Gastroesophageal sphincter (tissue), 4 donors: ENCODE measurements around the gene RALGPS1. TPM values are rescaled to one million over a fixed set of nuclear protein-coding genes. Genes with fewer than 3 reads are reported as not detected.

Experiments
- ATAC-seq: fragments of 150-250 bp; one replicate; pipeline ENCODE4 v1.9.1; 2016; ENCODE audit warnings: mild to moderate bottlenecking, moderate library complexity
- H3K27ac ChIP-seq, 4 donors: fragments of 200-600 bp; sonication (generic) in 3 of 4; 1 replicate in 3 of 4; 2 replicates in 1 of 4; pipeline ENCODE4 v1.5.1; 2016 to 2019
- H3K27me3 ChIP-seq: fragments of 200-600 bp; sonication (generic); one replicate; pipeline ENCODE4 v1.5.1; 2019
- H3K36me3 ChIP-seq, 2 donors: fragments of 200-600 bp; sonication (generic); one replicate each; pipeline ENCODE4 v1.5.1; 2019; ENCODE audit warnings: control low read depth in 1 of 2
- H3K4me1 ChIP-seq, 3 donors: fragments of 200-600 bp; sonication (generic); 1 replicate in 2 of 3; 2 replicates in 1 of 3; pipeline ENCODE4 v1.5.1; 2016 to 2019; ENCODE audit warnings: control low read depth in 2 of 3
- H3K4me3 ChIP-seq, 2 donors: fragments of 200-600 bp; sonication (generic); one replicate each; pipeline ENCODE4 v1.5.1; 2019; ENCODE audit warnings: mild to moderate bottlenecking in 1 of 2, moderate library complexity in 1 of 2
- H3K9me3 ChIP-seq, 3 donors: fragments of 200-600 bp; sonication (generic); one replicate each; pipeline ENCODE4 v1.5.1; 2017 to 2019; ENCODE audit warnings: control low read depth in 2 of 3
- CTCF ChIP-seq, 4 experiments: fragments of 200-600 bp in 2 of 4; fragments of 450-650 bp in 2 of 4; sonication (generic) in 1 of 4; IDR thresholded peaks; one replicate each; pipeline ENCODE4 v1.5.1; 2017 to 2019; ENCODE audit warnings: antibody characterized with exemption in 4 of 4, mild to moderate bottlenecking in 2 of 4, moderate library complexity in 2 of 4
- EP300 ChIP-seq: sonication (generic); formaldehyde crosslinking; IDR thresholded peaks from one replicate; pipeline ENCODE4 v1.6.1; 2017; ENCODE audit warnings: antibody characterized with exemption, mild to moderate bottlenecking
- POLR2A ChIP-seq, 2 donors: fragments of 450-650 bp; IDR thresholded peaks; one replicate each; pipeline ENCODE4 v1.6.1; 2017; ENCODE audit warnings: antibody characterized with exemption in 2 of 2, mild to moderate bottlenecking in 2 of 2, moderate library complexity in 1 of 2
- POLR2AphosphoS5 ChIP-seq: sonication (generic); formaldehyde crosslinking; IDR thresholded peaks from one replicate; pipeline ENCODE4 v1.6.1; 2017; ENCODE audit warnings: antibody characterized with exemption
- WGBS, 2 donors: methylation state at CpG; one replicate each; pipeline ENCODE4 v1.1.5; 2018; ENCODE audit warnings: low coverage in 1 of 2; 5-methylcytosine and 5-hydroxymethylcytosine counted together
- total RNA-seq, 4 donors: library from RNA; depleted of rRNA; stranded (reverse); fragments of >200 nt; gene quantifications; one replicate each; pipeline ENCODE4 v1.1.0, GENCODE V29; 2016

The RALGPS1 gene
- total RNA-seq, 4 donors from 2014 or later, result 5.9 to 17.4 (median 11.3) TPM

GRCh38 chr9:127206666-127207065 lies 292.1 kb downstream of the RALGPS1 start:
- Histone ChIP-seq H3K27me3 (no peaks in the 10 kb centered on the region), H3K4me1 (peaks cover 0 to 42% (median 5%) of the 10 kb centered on the region in 3 donors), H3K27ac (no peak overlapping the region), H3K36me3 (no peaks in the 10 kb centered on the region), H3K9me3 (no peaks in the 10 kb centered on the region), H3K4me3 (no peak overlapping the region)
- WGBS, 2 donors, result 100% methylated on average over 1 to 3 of the region's 3 CpGs
- TF ChIP-seq EP300, result no peak
- TF ChIP-seq POLR2A (IDR thresholded peaks at IDR 0.05), result no peak
- no peak for TF ChIP-seq CTCF (IDR thresholded peaks at IDR 0.05)
- no peak for TF ChIP-seq POLR2AphosphoS5
- ATAC-seq, result no peak

- ATAC-seq, result no peak
- H3K27ac ChIP-seq, result no peak overlapping the region
- 83% methylated on average over 2 of the region's 11 CpGs; no CpG with 5 or more reads in 1 of the 2 donors for WGBS, 2 donors
- H3K36me3 ChIP-seq, result no peaks in the 10 kb centered on the region
- TF ChIP-seq POLR2AphosphoS5 (no peak), CTCF (IDR thresholded peaks at IDR 0.05) (no peak), POLR2A (IDR thresholded peaks at IDR 0.05) (no peak), EP300 (no peak)
- H3K9me3 ChIP-seq, result no peaks in the 10 kb centered on the region
- H3K27me3 ChIP-seq, result no peaks in the 10 kb centered on the region
- peaks cover 0 to 30% (median 0%) of the 10 kb centered on the region in 3 donors for H3K4me1 ChIP-seq
- H3K4me3 ChIP-seq, result no peak overlapping the region
These were observed 293.3 kb downstream of the RALGPS1 start for GRCh38 chr9:127207734-127208410.

GRCh38 chr9:127208416-127208815 lies 293.8 kb downstream of the RALGPS1 start:
- Histone ChIP-seq H3K27me3 (no peaks in the 10 kb centered on the region), H3K4me1 (peaks cover 0 to 25% (median 0%) of the 10 kb centered on the region in 3 donors), H3K27ac (no peak overlapping the region), H3K36me3 (no peaks in the 10 kb centered on the region), H3K4me3 (no peak overlapping the region), H3K9me3 (no peaks in the 10 kb centered on the region)
- 92% methylated on average over 4 of the region's 8 CpGs; no CpG with 5 or more reads in 1 of the 2 donors for WGBS, 2 donors
- no peak for TF ChIP-seq POLR2AphosphoS5
- no peak for TF ChIP-seq POLR2A (IDR thresholded peaks at IDR 0.05)
- no peak for TF ChIP-seq EP300
- TF ChIP-seq CTCF (IDR thresholded peaks at IDR 0.05), result no peak
- no peak for ATAC-seq

- no peaks in the 10 kb centered on the region for H3K27me3 ChIP-seq
- H3K36me3 ChIP-seq, result no peaks in the 10 kb centered on the region
- H3K4me3 ChIP-seq, result no peak overlapping the region
- no peak for TF ChIP-seq POLR2A (IDR thresholded peaks at IDR 0.05)
- TF ChIP-seq CTCF (IDR thresholded peaks at IDR 0.05), result no peak
- no peak for TF ChIP-seq POLR2AphosphoS5
- no peak for TF ChIP-seq EP300
- H3K27ac ChIP-seq, result no peak overlapping the region
- peaks cover 0 to 21% (median 0%) of the 10 kb centered on the region in 3 donors for H3K4me1 ChIP-seq
- H3K9me3 ChIP-seq, result no peaks in the 10 kb centered on the region
- 80 to 93% methylated on average over 1 to 5 of the region's 7 CpGs for WGBS, 2 donors
- peak; percentile 26 for ATAC-seq
These were observed 294.6 kb downstream of the RALGPS1 start for GRCh38 chr9:127209220-127209619.

- Histone ChIP-seq H3K36me3 (no peaks in the 10 kb centered on the region), H3K4me3 (no peak overlapping the region), H3K4me1 (peaks cover 0 to 26% (median 0%) of the 10 kb centered on the region in 3 donors), H3K27me3 (no peaks in the 10 kb centered on the region), H3K9me3 (no peaks in the 10 kb centered on the region), H3K27ac (no peak overlapping the region)
- TF ChIP-seq CTCF (IDR thresholded peaks at IDR 0.05) (no peak), POLR2AphosphoS5 (no peak), POLR2A (IDR thresholded peaks at IDR 0.05) (no peak), EP300 (no peak)
- ATAC-seq, result no peak
- WGBS, 2 donors, result 54 to 67% methylated on average over 4 to 10 of the region's 18 CpGs
These were observed 295.5 kb downstream of the RALGPS1 start for GRCh38 chr9:127209948-127210640.
